Epithelial cell of esophagus (primary cell): ENCODE data around the gene KIR3DL2.
"Not testable (repeated sequence)": the region's sequence is repeated elsewhere in the genome, so short reads cannot be mapped to it uniquely, and the experiment has no call there.

Source experiments
- DNase-seq: peaks from one replicate; pipeline ENCODE4 v3.0.0; 2010; ENCODE audit warnings: low read depth
- H3K4me3 ChIP-seq: 2 replicates; pipeline ENCODE4 v1.5.1; 2011; ENCODE audit warnings: mild to moderate bottlenecking, low read length, control low read depth
- CTCF ChIP-seq: IDR thresholded peaks from 2 replicates; pipeline ENCODE4 v1.5.1; 2011; ENCODE audit warnings: low read depth, mild to moderate bottlenecking, low read length, control low read depth, inconsistent platforms; ENCODE audit not compliant: insufficient read depth; ENCODE audit errors: missing control alignments

The KIR3DL2 gene

GRCh38 chr19:54903303-54903702 is 53.1 kb downstream of the KIR3DL2 start:
- DNase-seq = no peak
- no peak overlapping the region for H3K4me3 ChIP-seq
- TF ChIP-seq CTCF = no peak

GRCh38 chr19:54904261-54904660 is 54.0 kb downstream of the KIR3DL2 start:
- H3K4me3 ChIP-seq, DNase-seq: not testable (repeated sequence)

- no peak for DNase-seq
- TF ChIP-seq CTCF = no peak
- no peak overlapping the region for H3K4me3 ChIP-seq
Measured at GRCh38 chr19:54905421-54905802, 55.2 kb downstream of the KIR3DL2 start.

GRCh38 chr19:54905803-54906511 is 55.7 kb downstream of the KIR3DL2 start, which contains the start of gene NCR1:
Gene NCR1 (plus strand): TSS chr19:54906148. CDS start chr19:54906188, 40 bp downstream.
- DNase-seq = no peak
- H3K4me3 ChIP-seq = no peak within 1 kb of the TSS
- TF ChIP-seq CTCF = no peak

- no peak overlapping the region for H3K4me3 ChIP-seq
- TF ChIP-seq CTCF = no peak
- no peak for DNase-seq
Measured at GRCh38 chr19:54906819-54907218, 56.6 kb downstream of the KIR3DL2 start.

- not testable (repeated sequence) for H3K4me3 ChIP-seq, DNase-seq
Measured at GRCh38 chr19:54907899-54908298, 57.7 kb downstream of the KIR3DL2 start.
